ENCODE results near the gene FNTB.

Gene FNTB

GRCh38 chr14:64944861-64945260, 41.8 kb upstream of the FNTB start:
- Histone ChIP-seq H3K27ac (ENCODE audit: low read depth, low read length) (no peak overlapping the region), H3K4me3 (ENCODE audit: low read depth, low read length) (no peak overlapping the region), H3K79me2 (ENCODE audit: control insufficient read depth, insufficient read depth, low read length, unreplicated experiment) (no peaks in the 10 kb centered on the region), H2AFZ (ENCODE audit: low read length, unreplicated experiment) (no peak overlapping the region), H3K4me1 (ENCODE audit: control insufficient read depth, insufficient read depth, low read length, unreplicated experiment) (no peaks in the 10 kb centered on the region), H3K36me3 (ENCODE audit: insufficient read depth, low read length) (no peaks in the 10 kb centered on the region), H3K27me3 (ENCODE audit: insufficient read depth, low read length) (no peaks in the 10 kb centered on the region)

GRCh38 chr14:64945431-64946178, 41.1 kb upstream of the FNTB start:
- Histone ChIP-seq H3K36me3 (ENCODE audit: insufficient read depth, low read length) (no peaks in the 10 kb centered on the region), H3K4me3 (ENCODE audit: low read depth, low read length) (no peak overlapping the region), H3K27ac (ENCODE audit: low read depth, low read length) (no peak overlapping the region), H3K27me3 (ENCODE audit: insufficient read depth, low read length) (no peaks in the 10 kb centered on the region), H2AFZ (ENCODE audit: low read length, unreplicated experiment) (no peak overlapping the region), H3K79me2 (ENCODE audit: control insufficient read depth, insufficient read depth, low read length, unreplicated experiment) (no peaks in the 10 kb centered on the region), H3K4me1 (ENCODE audit: control insufficient read depth, insufficient read depth, low read length, unreplicated experiment) (no peaks in the 10 kb centered on the region)

DNA sequence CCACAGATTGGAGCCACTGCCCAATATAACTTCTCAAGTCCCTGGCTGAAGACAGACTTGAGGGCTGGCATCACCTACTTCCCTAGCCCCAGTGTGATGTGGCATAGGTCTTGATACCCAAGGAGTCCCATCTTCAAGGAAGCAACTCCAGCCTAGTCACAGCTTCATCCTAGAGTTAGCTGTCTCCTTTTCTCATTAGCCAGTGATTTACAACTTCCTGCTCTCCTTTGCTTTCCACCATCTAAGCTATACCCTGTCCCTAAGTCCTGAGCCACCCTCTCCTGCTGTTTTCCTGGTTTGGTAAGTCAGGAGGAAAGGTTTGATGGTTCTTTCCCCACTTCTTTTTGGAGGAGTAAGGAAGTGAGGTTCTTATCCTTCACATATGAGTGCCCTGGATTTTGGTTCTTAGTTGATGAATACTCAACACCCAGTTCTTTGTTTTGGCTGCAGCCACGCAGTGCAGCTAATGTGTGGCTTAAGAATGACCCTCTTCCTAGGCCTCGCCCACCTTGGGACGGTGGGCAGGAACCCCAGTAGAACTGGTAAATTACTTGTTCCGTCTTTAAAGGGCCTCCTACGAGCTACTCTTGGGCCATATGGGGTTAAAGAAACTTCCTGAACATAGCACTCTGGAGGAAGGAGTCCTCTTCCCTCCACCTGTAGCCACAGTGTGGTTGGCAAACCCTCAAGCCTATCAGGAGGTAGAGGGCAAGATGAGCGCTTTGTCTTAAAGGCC, 40.2 kb upstream of the FNTB start:
- H2AFZ ChIP-seq (ENCODE audit: low read length, unreplicated experiment): no peak overlapping the region
- H3K27me3 ChIP-seq (ENCODE audit: insufficient read depth, low read length): no peaks in the 10 kb centered on the region
- no peaks in the 10 kb centered on the region for H3K36me3 ChIP-seq (ENCODE audit: insufficient read depth, low read length)
- H3K4me3 ChIP-seq (ENCODE audit: low read depth, low read length): no peak overlapping the region
- H3K79me2 ChIP-seq (ENCODE audit: control insufficient read depth, insufficient read depth, low read length, unreplicated experiment): no peaks in the 10 kb centered on the region
- H3K27ac ChIP-seq (ENCODE audit: low read depth, low read length): no peak overlapping the region
- no peaks in the 10 kb centered on the region for H3K4me1 ChIP-seq (ENCODE audit: control insufficient read depth, insufficient read depth, low read length, unreplicated experiment)

DNA sequence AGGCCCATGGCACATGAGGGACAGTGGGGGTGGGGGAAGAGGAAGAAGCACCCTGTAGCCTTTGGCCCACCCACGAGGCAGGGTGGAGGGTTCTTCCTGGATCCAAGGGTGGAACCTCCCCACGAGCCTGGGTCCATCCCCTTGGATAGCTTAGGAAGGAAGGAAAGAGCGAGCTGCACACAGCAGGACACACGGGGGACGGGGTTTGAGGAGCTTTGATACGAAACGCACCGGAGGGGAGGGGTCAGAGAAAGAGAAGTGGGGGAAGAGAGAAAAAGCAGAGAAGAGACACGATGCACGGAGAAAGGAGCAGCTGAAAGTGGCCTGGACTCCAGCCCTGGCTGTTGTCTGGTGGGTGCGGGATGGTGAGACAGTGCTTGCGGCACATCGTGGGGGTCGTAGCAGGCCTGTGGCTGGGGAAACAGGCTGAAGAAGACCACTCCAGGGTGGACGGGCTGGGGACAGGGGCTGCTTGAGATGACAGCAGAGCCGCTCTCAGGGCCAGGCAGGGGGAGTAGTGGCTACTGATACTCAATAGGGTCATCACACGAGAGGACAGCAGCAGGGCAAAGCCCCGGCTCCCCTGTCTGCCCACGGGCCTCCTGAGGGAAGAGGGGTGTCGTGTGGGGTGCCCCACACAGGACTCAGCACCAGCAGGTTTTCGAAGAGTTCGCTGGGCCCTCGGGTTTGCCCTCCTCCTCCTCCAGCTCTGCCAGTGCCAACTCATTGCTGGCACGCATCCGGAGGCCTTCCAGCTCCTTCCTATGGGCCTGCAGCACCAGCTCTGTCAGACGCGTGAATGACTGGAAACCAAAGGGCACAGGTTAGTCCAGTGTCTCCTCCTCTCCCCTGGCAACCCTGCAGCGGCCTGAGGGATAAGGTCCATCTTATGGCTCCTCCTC, 38.7 kb upstream of the FNTB start:
- H3K27ac ChIP-seq (ENCODE audit: low read depth, low read length): no peak overlapping the region
- no peak overlapping the region for H2AFZ ChIP-seq (ENCODE audit: low read length, unreplicated experiment)
- no peaks in the 10 kb centered on the region for H3K4me1 ChIP-seq (ENCODE audit: control insufficient read depth, insufficient read depth, low read length, unreplicated experiment)
- H3K4me3 ChIP-seq (ENCODE audit: low read depth, low read length): no peak overlapping the region
- no peaks in the 10 kb centered on the region for H3K36me3 ChIP-seq (ENCODE audit: insufficient read depth, low read length)
- no peaks in the 10 kb centered on the region for H3K27me3 ChIP-seq (ENCODE audit: insufficient read depth, low read length)
- no peaks in the 10 kb centered on the region for H3K79me2 ChIP-seq (ENCODE audit: control insufficient read depth, insufficient read depth, low read length, unreplicated experiment)

DNA sequence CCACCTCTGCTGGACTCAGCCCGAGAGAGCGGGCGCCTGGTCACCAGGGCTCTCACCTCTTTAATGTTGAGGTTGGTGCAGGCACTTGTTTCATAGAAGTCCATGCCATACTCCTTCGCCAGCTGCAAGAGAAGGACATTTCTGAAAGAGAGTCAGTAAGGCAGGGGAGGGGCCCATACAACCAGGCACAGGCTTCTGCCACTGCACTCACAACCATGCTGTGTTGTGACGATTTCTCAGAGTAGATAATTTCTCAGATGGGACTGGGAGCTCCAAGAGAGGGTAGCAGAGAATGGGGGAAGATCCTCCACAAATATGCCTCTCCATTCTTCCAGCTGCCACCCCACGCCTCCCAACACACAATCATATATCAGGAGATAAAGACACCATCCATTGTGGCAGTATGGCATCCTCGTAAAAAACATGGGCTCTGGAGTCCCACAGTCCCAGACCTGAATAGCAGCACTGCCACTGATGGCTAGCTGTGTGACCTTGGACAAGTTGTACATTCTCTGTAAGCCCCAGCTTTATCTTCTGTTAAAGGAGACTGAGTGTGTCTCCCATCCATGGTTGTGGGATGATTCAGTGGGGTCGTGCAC, 38.0 kb upstream of the FNTB start:
- no peaks in the 10 kb centered on the region for H3K27me3 ChIP-seq (ENCODE audit: insufficient read depth, low read length)
- no peaks in the 10 kb centered on the region for H3K79me2 ChIP-seq (ENCODE audit: control insufficient read depth, insufficient read depth, low read length, unreplicated experiment)
- H3K4me1 ChIP-seq (ENCODE audit: control insufficient read depth, insufficient read depth, low read length, unreplicated experiment): no peaks in the 10 kb centered on the region
- no peaks in the 10 kb centered on the region for H3K36me3 ChIP-seq (ENCODE audit: insufficient read depth, low read length)
- H2AFZ ChIP-seq (ENCODE audit: low read length, unreplicated experiment): no peak overlapping the region
- no peak overlapping the region for H3K27ac ChIP-seq (ENCODE audit: low read depth, low read length)
- H3K4me3 ChIP-seq (ENCODE audit: low read depth, low read length): no peak overlapping the region

GRCh38 chr14:64950889-64951288, 35.8 kb upstream of the FNTB start:
- Histone ChIP-seq H3K27me3 (ENCODE audit: insufficient read depth, low read length) (no peaks in the 10 kb centered on the region), H3K79me2 (ENCODE audit: control insufficient read depth, insufficient read depth, low read length, unreplicated experiment) (no peaks in the 10 kb centered on the region), H3K27ac (ENCODE audit: low read depth, low read length) (no peak overlapping the region), H3K4me1 (ENCODE audit: control insufficient read depth, insufficient read depth, low read length, unreplicated experiment) (no peaks in the 10 kb centered on the region), H3K36me3 (ENCODE audit: insufficient read depth, low read length) (no peaks in the 10 kb centered on the region), H2AFZ (ENCODE audit: low read length, unreplicated experiment) (no peak overlapping the region), H3K4me3 (ENCODE audit: low read depth, low read length) (no peak overlapping the region)

DNA sequence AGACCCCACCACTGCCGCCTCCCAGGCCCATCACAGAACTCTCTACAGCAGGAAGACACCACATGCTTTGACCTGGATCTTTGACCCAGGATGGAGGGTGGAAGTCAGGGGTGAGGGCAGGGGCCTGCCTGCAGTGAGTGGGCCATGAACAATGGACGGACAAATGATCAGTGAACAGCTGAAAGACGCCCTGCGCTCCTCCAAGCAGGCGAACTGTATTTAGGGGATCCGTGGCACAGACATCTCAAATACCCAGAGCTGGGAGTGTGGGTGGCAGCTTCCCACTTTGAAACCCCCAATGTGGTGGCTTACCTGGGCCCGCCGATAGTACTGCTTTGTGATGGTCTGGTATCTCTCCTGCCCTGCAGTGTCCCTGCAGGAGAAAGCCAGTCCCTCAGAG, 35.4 kb upstream of the FNTB start:
- no peaks in the 10 kb centered on the region for H3K79me2 ChIP-seq (ENCODE audit: control insufficient read depth, insufficient read depth, low read length, unreplicated experiment)
- no peak overlapping the region for H3K4me3 ChIP-seq (ENCODE audit: low read depth, low read length)
- no peaks in the 10 kb centered on the region for H3K4me1 ChIP-seq (ENCODE audit: control insufficient read depth, insufficient read depth, low read length, unreplicated experiment)
- H3K27ac ChIP-seq (ENCODE audit: low read depth, low read length): no peak overlapping the region
- no peak overlapping the region for H2AFZ ChIP-seq (ENCODE audit: low read length, unreplicated experiment)
- no peaks in the 10 kb centered on the region for H3K27me3 ChIP-seq (ENCODE audit: insufficient read depth, low read length)
- no peaks in the 10 kb centered on the region for H3K36me3 ChIP-seq (ENCODE audit: insufficient read depth, low read length)

DNA sequence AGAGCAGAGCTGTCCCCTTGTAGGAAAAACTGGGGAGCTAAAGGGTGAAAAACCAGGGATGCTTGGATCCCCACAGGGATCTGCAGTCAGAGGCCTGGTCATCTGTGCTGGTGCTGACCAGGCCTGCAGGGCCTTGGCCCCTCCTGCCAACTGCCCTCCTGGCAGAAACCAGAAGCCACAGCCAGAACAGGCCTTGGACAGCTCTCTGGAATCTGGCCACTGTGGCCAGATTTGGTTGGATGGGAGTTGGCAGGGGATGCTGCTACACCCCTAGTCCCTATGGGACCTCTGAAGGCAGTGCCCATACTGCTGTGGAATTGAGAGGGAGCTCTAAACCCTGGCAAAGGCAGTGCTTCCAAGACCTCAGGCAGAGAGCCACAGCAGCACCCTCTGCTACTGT, 35.0 kb upstream of the FNTB start:
- H3K4me1 ChIP-seq (ENCODE audit: control insufficient read depth, insufficient read depth, low read length, unreplicated experiment): no peaks in the 10 kb centered on the region
- no peaks in the 10 kb centered on the region for H3K36me3 ChIP-seq (ENCODE audit: insufficient read depth, low read length)
- H3K27ac ChIP-seq (ENCODE audit: low read depth, low read length): no peak overlapping the region

DNA sequence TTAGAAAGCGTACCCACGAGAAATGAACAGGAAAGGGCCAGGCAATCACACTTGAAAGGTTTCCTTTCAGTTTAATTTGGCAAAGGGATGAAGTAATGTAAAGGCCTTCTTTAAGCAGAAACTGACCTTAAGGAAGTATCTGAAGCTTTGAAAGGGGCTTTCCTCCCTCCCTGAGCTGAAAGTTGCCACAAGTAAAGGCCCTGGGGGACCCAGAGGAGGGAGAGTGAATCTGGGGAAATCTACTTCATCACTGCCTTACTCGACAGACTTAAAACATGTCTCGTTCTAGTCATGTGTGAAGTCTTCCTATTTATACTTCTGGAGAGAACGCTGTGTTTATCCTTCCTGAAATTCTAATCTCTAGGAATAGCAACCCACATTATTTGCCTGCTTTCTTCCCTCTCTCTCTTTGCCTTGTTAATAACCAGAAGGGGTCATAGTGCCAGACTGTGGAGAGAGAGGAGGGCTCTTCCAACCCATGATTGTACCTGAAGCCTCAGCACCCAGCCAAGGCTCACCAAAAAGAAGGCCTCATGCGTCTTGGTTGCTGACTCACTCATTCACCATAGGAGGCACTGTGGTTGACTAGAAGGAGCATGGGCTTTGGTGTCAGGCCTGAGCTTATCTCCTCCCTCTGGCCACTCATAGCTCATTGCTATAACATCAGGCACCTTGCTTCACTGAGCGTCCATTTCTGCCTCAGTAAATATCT, 33.9 kb upstream of the FNTB start:
- H3K27me3 ChIP-seq (ENCODE audit: insufficient read depth, low read length): no peaks in the 10 kb centered on the region
- no peak overlapping the region for H3K4me3 ChIP-seq (ENCODE audit: low read depth, low read length)
- H2AFZ ChIP-seq (ENCODE audit: low read length, unreplicated experiment): no peak overlapping the region
- H3K4me1 ChIP-seq (ENCODE audit: control insufficient read depth, insufficient read depth, low read length, unreplicated experiment): no peaks in the 10 kb centered on the region
- no peak overlapping the region for H3K27ac ChIP-seq (ENCODE audit: low read depth, low read length)
- H3K36me3 ChIP-seq (ENCODE audit: insufficient read depth, low read length): no peaks in the 10 kb centered on the region
- H3K79me2 ChIP-seq (ENCODE audit: control insufficient read depth, insufficient read depth, low read length, unreplicated experiment): no peaks in the 10 kb centered on the region

More for the DNA sequence above, 35.0 kb upstream of the FNTB start:
- no peak overlapping the region for H3K4me3 ChIP-seq (ENCODE audit: low read depth, low read length)
- no peak overlapping the region for H2AFZ ChIP-seq (ENCODE audit: low read length, unreplicated experiment)
- H3K27me3 ChIP-seq (ENCODE audit: insufficient read depth, low read length): no peaks in the 10 kb centered on the region
- no peaks in the 10 kb centered on the region for H3K79me2 ChIP-seq (ENCODE audit: control insufficient read depth, insufficient read depth, low read length, unreplicated experiment)

DNA sequence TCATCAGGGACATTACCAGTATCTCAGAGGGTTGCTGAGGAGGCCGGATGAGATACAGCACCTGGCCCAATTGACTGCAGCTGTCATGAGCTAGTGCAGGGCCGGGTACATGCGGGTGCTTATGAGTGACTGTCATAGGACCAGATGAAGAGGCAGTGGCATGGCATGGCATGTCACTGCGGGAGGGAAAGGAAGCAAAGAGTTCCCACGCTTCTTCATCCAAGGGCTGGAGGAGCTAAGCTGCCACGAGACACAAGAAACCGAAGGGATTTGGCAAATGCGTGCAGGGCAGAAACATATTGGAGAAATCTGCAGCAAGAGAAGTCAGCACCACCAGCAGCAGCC, 33.4 kb upstream of the FNTB start:
- Histone ChIP-seq H3K27ac (ENCODE audit: low read depth, low read length) (no peak overlapping the region), H3K4me3 (ENCODE audit: low read depth, low read length) (no peak overlapping the region), H3K4me1 (ENCODE audit: control insufficient read depth, insufficient read depth, low read length, unreplicated experiment) (no peaks in the 10 kb centered on the region)

More for the DNA sequence above, 33.4 kb upstream of the FNTB start:
- Histone ChIP-seq H3K79me2 (ENCODE audit: control insufficient read depth, insufficient read depth, low read length, unreplicated experiment) (no peaks in the 10 kb centered on the region), H3K36me3 (ENCODE audit: insufficient read depth, low read length) (no peaks in the 10 kb centered on the region), H3K27me3 (ENCODE audit: insufficient read depth, low read length) (no peaks in the 10 kb centered on the region), H2AFZ (ENCODE audit: low read length, unreplicated experiment) (no peak overlapping the region)

Measured in ACC112 (cell line).